Measurements from ENCODE around the gene GLRX3. TPM values are rescaled to one million over a fixed set of nuclear protein-coding genes. Genes with fewer than 3 reads are reported as not detected.

The GLRX3 gene
- 77.7 and 87.0 TPM in 2 replicates for total RNA-seq

DNA sequence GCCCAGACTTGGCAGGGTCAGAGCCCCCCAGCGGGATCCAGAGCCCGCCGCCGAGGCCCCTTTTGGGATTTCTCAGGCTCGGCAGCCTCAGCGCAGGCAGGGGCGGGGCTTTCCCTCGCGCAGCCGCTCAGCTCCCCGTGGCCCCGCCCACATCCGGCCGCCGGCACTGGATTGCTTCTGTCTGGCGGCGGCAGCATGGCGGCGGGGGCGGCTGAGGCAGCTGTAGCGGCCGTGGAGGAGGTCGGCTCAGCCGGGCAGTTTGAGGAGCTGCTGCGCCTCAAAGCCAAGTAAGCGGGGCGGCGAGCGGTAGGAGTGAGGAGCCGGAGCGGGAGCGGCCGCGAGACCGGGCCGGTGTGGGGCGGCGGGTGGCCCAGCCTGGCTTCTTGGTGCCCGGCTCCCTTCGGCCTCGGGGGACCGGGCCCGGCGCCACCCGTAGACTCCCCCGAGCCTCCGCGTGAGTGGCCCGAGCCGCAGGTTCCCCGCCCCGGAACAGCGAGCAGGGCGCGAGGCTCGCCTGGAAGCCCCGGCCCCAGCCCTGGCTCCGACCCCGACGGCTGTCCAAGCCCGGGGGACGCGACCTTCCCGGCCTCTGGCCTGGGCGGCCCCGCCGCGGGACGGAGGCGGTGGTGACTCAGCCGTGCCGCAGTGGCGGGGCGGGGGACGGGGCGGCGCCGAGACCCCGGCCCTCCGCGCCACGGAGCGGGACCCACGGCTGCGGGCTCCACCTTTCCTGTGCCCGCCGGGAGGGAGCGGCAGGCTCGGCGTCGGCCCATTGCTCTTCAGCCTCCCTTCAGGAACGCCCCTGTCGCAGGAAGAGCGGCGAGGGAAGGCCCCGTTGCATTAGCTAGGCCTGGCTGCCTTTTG lies at the start of gene GLRX3:
Gene GLRX3, plus strand, starts transcription at position 166 of the 864 bp plus-strand sequence. Its CDS starts 30 bp downstream, at position 196.

DNA sequence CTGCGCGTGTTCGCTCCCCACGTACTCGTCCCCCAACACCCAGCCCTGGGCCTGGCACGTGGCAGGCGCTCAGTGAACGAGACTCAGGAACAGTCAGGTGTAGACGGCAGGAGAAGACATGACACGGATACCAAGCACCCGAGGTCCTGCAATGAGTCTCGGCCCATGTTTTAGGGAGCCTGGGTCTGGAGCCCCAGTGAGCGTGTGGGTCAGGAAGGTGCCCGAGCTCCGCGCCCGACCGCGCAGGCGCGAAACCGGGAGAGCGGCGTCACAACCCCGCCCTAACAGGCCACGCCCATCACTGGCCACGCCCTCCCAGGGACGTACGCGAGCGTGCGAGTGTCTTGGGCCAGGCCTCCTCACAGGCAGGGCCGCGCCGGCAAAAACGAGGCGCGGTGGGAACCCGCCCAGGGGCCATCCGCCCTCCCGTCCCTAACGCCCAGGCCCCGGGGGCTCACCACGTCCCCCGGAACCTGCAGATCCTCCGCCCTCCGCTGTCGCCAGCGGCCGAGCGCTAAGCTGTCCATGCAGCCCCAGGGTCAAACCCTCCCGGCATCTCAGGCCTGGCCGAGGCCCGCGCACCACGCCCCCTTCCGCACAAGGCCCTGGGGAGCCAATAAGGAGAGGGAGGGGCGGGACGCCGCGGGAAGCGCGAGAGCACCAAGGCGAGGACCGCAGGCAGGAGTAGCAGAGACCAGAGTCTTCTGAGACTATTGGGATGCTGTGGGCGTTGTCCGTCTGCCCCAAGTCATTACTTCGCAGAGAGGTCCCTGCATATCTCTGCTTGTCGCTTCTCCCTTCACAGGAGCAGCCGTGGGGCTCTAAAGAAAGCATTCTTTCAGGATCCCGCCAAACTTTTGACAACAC lies 25.7 kb upstream of the GLRX3 start, which contains the start of gene C10orf143:
Gene C10orf143, minus strand, starts transcription at position 585 of the 867 bp plus-strand sequence. Its CDS starts 58 bp downstream, at position 527.

Other genes starting within 250 kb of the GLRX3 start
- gene EBF3, start 172.1 kb upstream of the GLRX3 start, total RNA-seq, result 0.54 and 3.1 TPM in 2 replicates
- 0.28 and 0.45 TPM in 2 replicates for gene C10orf143, start 25.6 kb upstream of the GLRX3 start, total RNA-seq